IMR-90 (cell line): ENCODE results near the gene HMGA1.

Experiments
- BHLHE40 ChIP-seq: fragments of 150-350 bp; IDR thresholded peaks from 2 replicates; pipeline ENCODE4 v1.6.1; 2016; ENCODE audit warnings: mild to moderate bottlenecking, low read depth, low read length
- CEBPB ChIP-seq: IDR thresholded peaks from 2 replicates; pipeline ENCODE4 v1.6.1; 2012; ENCODE audit warnings: low read depth, low read length, improper control_type of control experiment
- ELK1 ChIP-seq: fragments of 150-350 bp; IDR thresholded peaks from 2 replicates; pipeline ENCODE4 v1.6.1; 2016; ENCODE audit warnings: low read depth, mild to moderate bottlenecking, low read length, moderate library complexity, borderline replicate concordance
- MAFK ChIP-seq: IDR thresholded peaks from 2 replicates; pipeline ENCODE4 v1.6.1; 2012; ENCODE audit warnings: low read depth, low read length, improper control_type of control experiment
- MAZ ChIP-seq: IDR thresholded peaks from 2 replicates; pipeline ENCODE4 v1.6.1; 2012; ENCODE audit warnings: low read depth, mild to moderate bottlenecking, low read length, improper control_type of control experiment, moderate library complexity, borderline replicate concordance
- MXI1 ChIP-seq: IDR thresholded peaks from 2 replicates; pipeline ENCODE4 v1.6.1; 2012; ENCODE audit warnings: low read depth, mild to moderate bottlenecking, low read length, moderate library complexity, borderline replicate concordance
- NFE2L2 ChIP-seq: fragments of 150-350 bp; IDR thresholded peaks from 2 replicates; pipeline ENCODE4 v1.6.1; 2016; ENCODE audit warnings: low read depth, mild to moderate bottlenecking, low read length
- POLR2A ChIP-seq: IDR thresholded peaks from 2 replicates; pipeline ENCODE4 v1.6.1; 2012; ENCODE audit warnings: mild to moderate bottlenecking, low read depth, low read length
- RAD21 ChIP-seq: IDR thresholded peaks from 2 replicates; pipeline ENCODE4 v1.6.1; 2012; ENCODE audit warnings: low read length, improper control_type of control experiment
- RCOR1 ChIP-seq: IDR thresholded peaks from 2 replicates; pipeline ENCODE4 v1.6.1; 2012; ENCODE audit warnings: mild to moderate bottlenecking, low read length, improper control_type of control experiment; ENCODE audit not compliant: insufficient replicate concordance
- SMC3 ChIP-seq: fragments of 150-350 bp; IDR thresholded peaks from 2 replicates; pipeline ENCODE4 v1.6.1; 2016; ENCODE audit warnings: low read depth, mild to moderate bottlenecking, antibody characterized with exemption, low read length, moderate library complexity
- USF2 ChIP-seq: fragments of 150-350 bp; IDR thresholded peaks from 2 replicates; pipeline ENCODE4 v1.6.1; 2017; ENCODE audit warnings: mild to moderate bottlenecking, antibody characterized with exemption, low read length, low read depth
- TF ChIP-seq, protein P1 (sequence below): conservative IDR thresholded peaks from 2 replicates; pipeline ENCODE4 v1.5.1; 2012; ENCODE audit warnings: mild to moderate bottlenecking, low read depth, low read length, improper control_type of control experiment

DNA sequence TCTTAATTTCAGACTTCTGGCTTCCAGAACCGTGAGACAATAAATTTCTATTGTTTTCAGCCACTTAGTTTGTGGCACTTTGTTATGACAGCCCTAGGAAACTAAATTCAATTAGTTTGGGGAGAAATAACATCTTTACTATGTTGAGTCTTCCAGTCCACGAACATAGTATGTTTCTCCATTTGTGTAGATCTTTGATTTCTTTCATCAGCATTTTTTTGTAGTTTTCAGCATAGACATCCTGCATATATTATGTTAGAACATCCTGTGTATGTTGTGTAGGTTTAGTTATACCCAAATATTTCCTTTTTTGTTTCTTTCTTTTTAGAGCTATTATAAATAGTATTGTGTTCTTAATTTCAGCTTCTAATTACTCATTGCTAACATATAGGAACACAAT, 18.0 kb upstream of the HMGA1 start:
- TF ChIP-seq, protein P1, sequence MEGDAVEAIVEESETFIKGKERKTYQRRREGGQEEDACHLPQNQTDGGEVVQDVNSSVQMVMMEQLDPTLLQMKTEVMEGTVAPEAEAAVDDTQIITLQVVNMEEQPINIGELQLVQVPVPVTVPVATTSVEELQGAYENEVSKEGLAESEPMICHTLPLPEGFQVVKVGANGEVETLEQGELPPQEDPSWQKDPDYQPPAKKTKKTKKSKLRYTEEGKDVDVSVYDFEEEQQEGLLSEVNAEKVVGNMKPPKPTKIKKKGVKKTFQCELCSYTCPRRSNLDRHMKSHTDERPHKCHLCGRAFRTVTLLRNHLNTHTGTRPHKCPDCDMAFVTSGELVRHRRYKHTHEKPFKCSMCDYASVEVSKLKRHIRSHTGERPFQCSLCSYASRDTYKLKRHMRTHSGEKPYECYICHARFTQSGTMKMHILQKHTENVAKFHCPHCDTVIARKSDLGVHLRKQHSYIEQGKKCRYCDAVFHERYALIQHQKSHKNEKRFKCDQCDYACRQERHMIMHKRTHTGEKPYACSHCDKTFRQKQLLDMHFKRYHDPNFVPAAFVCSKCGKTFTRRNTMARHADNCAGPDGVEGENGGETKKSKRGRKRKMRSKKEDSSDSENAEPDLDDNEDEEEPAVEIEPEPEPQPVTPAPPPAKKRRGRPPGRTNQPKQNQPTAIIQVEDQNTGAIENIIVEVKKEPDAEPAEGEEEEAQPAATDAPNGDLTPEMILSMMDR = no peak
- TF ChIP-seq RCOR1 (no peak), USF2 (no peak), POLR2A (no peak), SMC3 (no peak), ELK1 (no peak), CEBPB (no peak), NFE2L2 (no peak), MAFK (no peak), MXI1 (no peak), BHLHE40 (no peak), RAD21 (no peak), MAZ (no peak)
